IMR-90 (cell line): ENCODE results near the gene MCM5.

Experiments used
- CEBPB ChIP-seq: IDR thresholded peaks from 2 replicates; pipeline ENCODE4 v1.6.1; 2012; ENCODE audit warnings: low read depth, low read length, improper control_type of control experiment
- FOS ChIP-seq: fragments of 150-350 bp; IDR thresholded peaks from 2 replicates; pipeline ENCODE4 v1.6.1; 2016; ENCODE audit warnings: low read depth, low read length
- MAFK ChIP-seq: IDR thresholded peaks from 2 replicates; pipeline ENCODE4 v1.6.1; 2012; ENCODE audit warnings: low read depth, low read length, improper control_type of control experiment
- MAZ ChIP-seq: IDR thresholded peaks from 2 replicates; pipeline ENCODE4 v1.6.1; 2012; ENCODE audit warnings: low read depth, mild to moderate bottlenecking, low read length, improper control_type of control experiment, moderate library complexity, borderline replicate concordance
- MXI1 ChIP-seq: IDR thresholded peaks from 2 replicates; pipeline ENCODE4 v1.6.1; 2012; ENCODE audit warnings: low read depth, mild to moderate bottlenecking, low read length, moderate library complexity, borderline replicate concordance
- NFE2L2 ChIP-seq: fragments of 150-350 bp; IDR thresholded peaks from 2 replicates; pipeline ENCODE4 v1.6.1; 2016; ENCODE audit warnings: low read depth, mild to moderate bottlenecking, low read length
- POLR2A ChIP-seq: IDR thresholded peaks from 2 replicates; pipeline ENCODE4 v1.6.1; 2012; ENCODE audit warnings: mild to moderate bottlenecking, low read depth, low read length
- RAD21 ChIP-seq: IDR thresholded peaks from 2 replicates; pipeline ENCODE4 v1.6.1; 2012; ENCODE audit warnings: low read length, improper control_type of control experiment
- RCOR1 ChIP-seq: IDR thresholded peaks from 2 replicates; pipeline ENCODE4 v1.6.1; 2012; ENCODE audit warnings: mild to moderate bottlenecking, low read length, improper control_type of control experiment; ENCODE audit not compliant: insufficient replicate concordance
- RFX5 ChIP-seq: IDR thresholded peaks from 2 replicates; pipeline ENCODE4 v1.8.0; 2012; ENCODE audit warnings: low read depth, mild to moderate bottlenecking, low read length, moderate library complexity
- SMC3 ChIP-seq: fragments of 150-350 bp; IDR thresholded peaks from 2 replicates; pipeline ENCODE4 v1.6.1; 2016; ENCODE audit warnings: low read depth, mild to moderate bottlenecking, antibody characterized with exemption, low read length, moderate library complexity
- TF ChIP-seq, protein P1 (sequence below): conservative IDR thresholded peaks from 2 replicates; pipeline ENCODE4 v1.5.1; 2012; ENCODE audit warnings: mild to moderate bottlenecking, low read depth, low read length, improper control_type of control experiment
- TF ChIP-seq, protein P2 (sequence below): fragments of 150-350 bp; IDR thresholded peaks from 2 replicates; pipeline ENCODE4 v1.6.1; 2017; ENCODE audit warnings: mild to moderate bottlenecking, antibody characterized with exemption, low read length, low read depth

DNA sequence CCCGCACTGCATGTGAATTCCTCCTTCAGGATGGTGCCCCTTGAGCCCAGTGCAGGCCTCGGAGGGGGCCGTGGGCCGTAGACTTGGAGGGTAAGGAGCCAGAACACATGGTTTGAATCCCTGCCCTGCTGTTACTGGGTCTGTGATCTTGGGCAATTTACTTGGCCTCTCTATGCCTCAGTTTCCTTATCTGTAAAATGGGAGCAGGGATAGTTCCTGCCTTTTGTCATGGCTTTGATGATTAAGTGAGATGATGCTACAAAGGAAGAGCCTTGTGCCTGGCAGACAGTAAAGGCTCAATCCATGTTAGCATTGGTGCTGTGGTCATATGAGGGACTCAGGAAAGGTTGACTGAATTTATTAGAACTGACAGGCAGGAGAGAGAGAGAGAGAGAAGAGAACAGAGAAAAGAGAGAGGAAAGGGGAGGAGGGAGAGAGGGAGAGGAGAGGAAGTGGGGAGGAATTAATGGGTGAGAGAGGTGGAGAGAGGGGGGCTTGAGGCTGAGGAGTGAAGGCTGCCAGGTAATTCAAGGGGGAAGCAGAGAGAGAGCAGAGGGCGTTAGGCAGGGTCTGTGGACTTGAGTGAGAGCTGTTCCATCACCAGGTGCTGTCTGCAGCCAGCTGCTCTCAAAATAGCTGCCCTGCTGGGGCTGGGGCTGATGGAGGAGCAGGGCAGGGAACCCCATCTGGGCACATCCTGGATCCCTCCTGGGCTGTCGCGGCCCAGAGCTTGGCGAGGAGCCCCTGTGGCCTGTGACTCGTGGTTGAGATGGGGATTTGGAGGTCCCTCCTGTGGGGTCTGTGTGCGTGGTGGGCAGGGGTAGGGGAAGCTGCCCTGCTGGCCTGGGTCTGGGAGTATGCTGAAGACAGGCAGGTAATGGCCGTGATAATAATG is 44.1 kb downstream of the MCM5 start:
- TF ChIP-seq FOS (no peak), POLR2A (no peak), MXI1 (no peak), CEBPB (no peak), RAD21 (no peak), SMC3 (no peak), RFX5 (no peak), MAZ (no peak), NFE2L2 (no peak), MAFK (no peak), RCOR1 (no peak)
- TF ChIP-seq, protein P1, sequence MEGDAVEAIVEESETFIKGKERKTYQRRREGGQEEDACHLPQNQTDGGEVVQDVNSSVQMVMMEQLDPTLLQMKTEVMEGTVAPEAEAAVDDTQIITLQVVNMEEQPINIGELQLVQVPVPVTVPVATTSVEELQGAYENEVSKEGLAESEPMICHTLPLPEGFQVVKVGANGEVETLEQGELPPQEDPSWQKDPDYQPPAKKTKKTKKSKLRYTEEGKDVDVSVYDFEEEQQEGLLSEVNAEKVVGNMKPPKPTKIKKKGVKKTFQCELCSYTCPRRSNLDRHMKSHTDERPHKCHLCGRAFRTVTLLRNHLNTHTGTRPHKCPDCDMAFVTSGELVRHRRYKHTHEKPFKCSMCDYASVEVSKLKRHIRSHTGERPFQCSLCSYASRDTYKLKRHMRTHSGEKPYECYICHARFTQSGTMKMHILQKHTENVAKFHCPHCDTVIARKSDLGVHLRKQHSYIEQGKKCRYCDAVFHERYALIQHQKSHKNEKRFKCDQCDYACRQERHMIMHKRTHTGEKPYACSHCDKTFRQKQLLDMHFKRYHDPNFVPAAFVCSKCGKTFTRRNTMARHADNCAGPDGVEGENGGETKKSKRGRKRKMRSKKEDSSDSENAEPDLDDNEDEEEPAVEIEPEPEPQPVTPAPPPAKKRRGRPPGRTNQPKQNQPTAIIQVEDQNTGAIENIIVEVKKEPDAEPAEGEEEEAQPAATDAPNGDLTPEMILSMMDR = no peak
- TF ChIP-seq, protein P2, sequence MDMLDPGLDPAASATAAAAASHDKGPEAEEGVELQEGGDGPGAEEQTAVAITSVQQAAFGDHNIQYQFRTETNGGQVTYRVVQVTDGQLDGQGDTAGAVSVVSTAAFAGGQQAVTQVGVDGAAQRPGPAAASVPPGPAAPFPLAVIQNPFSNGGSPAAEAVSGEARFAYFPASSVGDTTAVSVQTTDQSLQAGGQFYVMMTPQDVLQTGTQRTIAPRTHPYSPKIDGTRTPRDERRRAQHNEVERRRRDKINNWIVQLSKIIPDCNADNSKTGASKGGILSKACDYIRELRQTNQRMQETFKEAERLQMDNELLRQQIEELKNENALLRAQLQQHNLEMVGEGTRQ = no peak
